GM19468 (cell line): ENCODE data around the gene PHLDB2.

Experiments used
- ATAC-seq: cut with Tn5 transposase; IDR thresholded peaks from one replicate; pipeline ENCODE4 v1.9.1; 2021; ENCODE audit warnings: mild to moderate bottlenecking, moderate library complexity, moderate number of reproducible peaks; ENCODE audit not compliant: unreplicated experiment; ENCODE audit errors: extremely low read depth

The PHLDB2 gene

DNA sequence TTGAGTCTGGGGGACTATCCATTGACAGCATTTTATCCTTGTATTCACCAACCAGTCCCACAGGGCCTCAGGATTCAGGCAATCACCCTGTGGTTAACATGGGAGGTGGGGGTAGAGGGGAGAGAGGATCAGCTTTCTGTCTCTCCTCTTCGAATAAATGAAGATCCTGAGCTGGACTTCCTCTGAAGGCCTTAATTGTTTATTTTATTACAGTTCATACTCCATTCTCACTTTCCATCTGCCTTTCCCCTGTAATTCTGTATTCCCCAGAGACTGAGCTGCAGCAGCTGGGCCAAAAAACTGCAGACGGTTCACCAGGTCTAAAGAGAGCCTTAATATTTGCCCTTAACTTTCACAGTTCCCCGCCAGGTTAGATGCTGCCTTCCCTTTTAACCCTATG is 151.6 kb downstream of the PHLDB2 start:
- no peak for ATAC-seq

DNA sequence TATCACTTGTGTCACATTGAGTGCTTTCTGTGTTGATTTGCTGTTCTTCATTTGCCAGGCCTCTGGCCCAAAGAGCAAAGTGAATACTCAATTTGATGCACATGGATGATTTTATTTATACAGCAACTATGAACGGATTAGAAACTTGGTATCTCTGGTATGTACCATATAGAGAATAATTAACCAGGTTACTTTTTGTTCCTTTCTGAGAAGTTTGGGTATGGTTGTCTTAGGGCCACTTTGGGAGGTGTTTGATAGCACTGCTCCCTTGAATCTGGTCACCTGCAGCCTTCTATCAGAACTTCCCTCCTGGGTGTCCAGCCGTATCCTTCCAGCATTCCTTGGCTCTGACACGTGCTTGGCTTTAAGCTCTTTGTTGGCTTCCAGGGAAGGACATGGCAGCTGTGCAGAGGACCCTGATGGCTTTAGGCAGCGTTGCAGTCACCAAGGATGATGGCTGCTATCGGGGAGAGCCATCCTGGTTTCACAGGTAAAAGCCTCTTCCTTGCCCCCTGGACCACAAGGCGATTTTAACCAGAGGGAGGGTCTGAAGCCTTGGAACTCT is 152.4 kb downstream of the PHLDB2 start:
- no peak for ATAC-seq

GRCh38 chr3:112012205-112012992 is 153.3 kb downstream of the PHLDB2 start:
- no peak for ATAC-seq

- ATAC-seq = peak; percentile 65
These were observed 154.2 kb downstream of the PHLDB2 start for GRCh38 chr3:112013058-112013783.

GRCh38 chr3:112013784-112014143 is 154.7 kb downstream of the PHLDB2 start:
- ATAC-seq = no peak

- no peak for ATAC-seq
These were observed 158.0 kb downstream of the PHLDB2 start for GRCh38 chr3:112017091-112017490.

GRCh38 chr3:112018712-112019111 is 159.6 kb downstream of the PHLDB2 start:
- no peak for ATAC-seq

DNA sequence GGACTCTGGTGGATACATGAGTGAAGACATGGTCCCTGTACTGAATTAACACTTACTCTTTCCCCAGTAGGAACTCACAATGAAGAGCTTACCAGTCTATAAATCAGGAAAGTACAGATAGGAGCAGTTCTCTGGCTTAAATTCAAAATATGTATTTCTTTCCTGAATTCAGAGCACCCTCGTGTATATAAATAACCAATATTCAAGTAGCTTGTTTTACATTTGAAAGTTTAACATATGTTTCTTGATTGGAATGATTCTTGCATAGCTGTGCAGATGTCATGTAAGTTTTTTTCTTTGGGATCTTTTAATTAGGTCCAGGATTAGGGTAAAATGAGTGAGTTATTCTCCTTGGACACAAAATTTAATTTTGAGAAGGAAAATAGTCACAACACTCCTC is 160.7 kb downstream of the PHLDB2 start:
- ATAC-seq = no peak

DNA sequence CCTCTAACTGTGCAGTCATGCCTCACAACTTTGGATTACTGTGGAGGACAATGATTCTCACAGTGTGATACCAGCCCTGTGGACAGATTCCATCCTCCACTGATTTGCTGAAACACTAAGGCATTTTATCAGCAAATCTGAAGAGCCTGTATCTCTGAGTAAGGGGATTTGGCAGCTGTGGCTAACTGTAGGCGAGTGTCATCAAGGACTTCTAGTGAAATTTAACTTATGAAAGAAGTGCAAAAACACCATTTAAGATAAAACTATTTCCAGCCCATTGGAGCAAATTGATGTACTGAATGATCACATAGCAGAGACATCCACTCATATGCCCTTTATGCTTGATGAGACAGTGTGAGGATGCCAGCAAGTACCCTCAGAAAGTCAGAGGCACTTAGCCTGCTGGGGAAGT is 161.6 kb downstream of the PHLDB2 start:
- no peak for ATAC-seq
